PC-3 (cell line): ENCODE measurements around the gene AGRN.

Source experiments
- CTCF ChIP-seq: fragments of 300-600 bp; sonication (generic); conservative IDR thresholded peaks from 2 replicates; pipeline ENCODE4 v1.5.1; 2017; ENCODE audit warnings: antibody characterized with exemption, low read depth, mild to moderate bottlenecking, low read length
- EZH2 ChIP-seq: fragments of 300-600 bp; sonication (generic); IDR thresholded peaks from one replicate; pipeline ENCODE4 v1.6.1; 2017; ENCODE audit warnings: antibody characterized with exemption, mild to moderate bottlenecking, low read length; ENCODE audit not compliant: unreplicated experiment
- EZH2phosphoT487 ChIP-seq: fragments of 300-600 bp; sonication (generic); IDR thresholded peaks from 2 replicates; pipeline ENCODE4 v1.6.1; 2018; ENCODE audit warnings: mild to moderate bottlenecking, antibody characterized with exemption, low read length, borderline replicate concordance

- TF ChIP-seq CTCF = no peak
- no peak for TF ChIP-seq EZH2
- TF ChIP-seq EZH2phosphoT487 = no peak
Observed at GRCh38 chr1:974687-975328, 45.1 kb upstream of the AGRN start.
